Measurements from ENCODE around the gene PPP1R9A.

Gene PPP1R9A

DNA sequence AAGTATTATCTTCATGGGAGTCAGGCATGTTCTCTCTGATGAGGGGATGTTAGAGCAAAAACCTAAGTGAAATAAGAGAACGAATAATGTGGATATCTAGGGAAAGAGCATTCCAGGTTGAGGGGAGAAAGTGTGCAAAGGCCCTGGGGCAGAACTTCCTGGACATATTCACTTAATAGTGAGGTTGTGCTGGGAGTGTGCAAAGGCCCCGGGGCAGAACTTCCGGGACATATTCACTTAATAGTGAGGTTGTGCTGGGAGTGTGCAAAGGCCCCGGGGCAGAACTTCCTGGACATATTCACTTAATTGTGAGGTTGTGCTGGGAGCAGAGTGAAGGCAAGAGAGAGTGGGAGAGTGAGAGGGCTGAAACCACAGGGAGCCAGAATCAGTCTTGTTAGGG lies 405.2 kb downstream of the PPP1R9A start:
- DNase-seq (ENCODE audit: low read depth in 2 of 2, low spot score in 1 of 2), result no peak

- DNase-seq (ENCODE audit: low read depth in 2 of 2, low spot score in 1 of 2), result no peak
Observed at GRCh38 chr7:95316588-95316987, 409.2 kb downstream of the PPP1R9A start.

DNA sequence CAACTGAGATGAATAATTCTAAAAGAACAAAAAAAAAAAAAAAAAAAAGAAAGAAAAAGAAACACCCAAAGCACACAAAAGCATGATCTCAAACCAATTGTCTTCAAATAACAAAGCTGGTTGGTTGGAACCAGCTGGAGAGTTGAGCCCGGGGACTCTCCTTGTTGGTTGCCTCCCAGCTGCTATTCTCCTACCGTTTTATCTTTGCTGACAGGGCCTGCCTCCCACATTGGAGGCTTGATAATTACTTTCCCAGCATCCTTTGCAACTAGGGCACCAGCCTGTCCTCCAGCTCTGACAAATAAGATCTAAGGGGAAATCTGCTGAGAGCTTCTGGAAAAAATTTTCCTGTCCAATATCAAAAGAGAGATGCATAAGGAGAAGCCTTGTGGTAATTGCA lies 410.2 kb downstream of the PPP1R9A start:
- no peak for DNase-seq (ENCODE audit: low read depth in 2 of 2, low spot score in 1 of 2)

DNA sequence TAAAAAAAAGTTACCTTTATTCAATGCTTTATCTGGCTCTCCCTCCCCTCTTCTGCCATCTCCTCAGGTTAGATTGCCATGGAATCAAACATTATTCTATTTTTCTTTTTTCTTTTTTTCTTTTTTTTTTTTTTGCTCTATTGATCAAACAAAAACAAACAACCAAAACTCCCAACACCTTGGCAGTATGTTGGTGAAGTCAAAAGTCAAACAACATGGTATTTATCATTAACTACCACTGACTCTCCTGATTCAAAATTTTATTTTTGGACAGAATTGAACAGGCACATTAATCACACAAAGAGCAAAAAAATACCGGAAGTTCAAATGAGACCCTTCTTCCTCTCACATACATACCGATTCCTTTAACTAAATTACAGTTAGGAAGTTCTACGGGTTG lies 410.6 kb downstream of the PPP1R9A start:
- DNase-seq (ENCODE audit: low read depth in 2 of 2, low spot score in 1 of 2), result no peak

DNA sequence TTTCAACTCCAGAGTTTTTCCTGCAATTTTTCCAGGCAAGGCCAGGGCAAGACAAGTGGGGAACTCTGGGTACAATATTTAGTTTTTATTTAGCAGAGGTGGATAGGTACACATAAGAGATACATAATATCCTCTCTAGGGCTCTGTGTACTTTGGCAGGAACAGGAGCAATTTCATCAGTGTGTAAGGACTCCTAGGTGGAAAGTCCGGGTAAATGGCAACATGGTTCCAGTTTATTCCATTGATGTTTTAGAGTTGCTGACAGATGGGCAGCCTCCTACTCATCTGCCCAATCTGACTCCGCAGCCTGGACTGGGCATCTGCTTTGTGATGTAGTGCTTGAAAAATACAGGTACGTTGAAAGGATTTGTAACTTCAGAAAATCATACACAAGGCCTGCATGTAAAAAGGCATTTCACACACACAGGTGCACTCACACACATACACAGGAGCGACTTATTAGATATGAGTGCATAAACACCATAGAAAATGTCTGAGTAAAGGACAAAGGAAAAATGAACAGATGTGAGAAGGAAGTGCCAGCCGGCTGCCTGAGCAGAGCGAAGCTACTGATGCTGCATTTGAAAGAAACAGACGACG lies 411.2 kb downstream of the PPP1R9A start:
- DNase-seq (ENCODE audit: low read depth in 2 of 2, low spot score in 1 of 2), result no peak

DNA sequence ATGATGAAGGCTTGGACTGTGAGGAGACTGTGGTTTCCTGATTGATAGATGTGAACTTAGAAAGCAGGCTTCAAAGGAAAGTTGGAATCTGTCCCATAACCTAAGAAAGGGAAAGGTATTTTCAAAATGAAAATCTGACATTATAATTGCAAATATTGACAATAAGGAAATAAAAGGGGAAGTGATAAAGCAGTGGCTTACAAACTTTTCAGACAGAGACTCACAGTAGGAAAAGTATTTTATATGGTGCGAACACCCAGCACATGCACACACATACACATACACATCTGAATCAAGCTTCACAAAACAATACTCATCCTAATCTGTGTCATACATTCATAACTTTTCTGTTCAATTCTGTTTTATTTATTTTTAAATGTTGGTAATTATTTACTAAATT lies 412.2 kb downstream of the PPP1R9A start:
- no peak for DNase-seq (ENCODE audit: low read depth in 2 of 2, low spot score in 1 of 2)

- DNase-seq (ENCODE audit: low read depth in 2 of 2, low spot score in 1 of 2), result no peak
Observed at GRCh38 chr7:95320651-95321050, 413.3 kb downstream of the PPP1R9A start.

- DNase-seq (ENCODE audit: low read depth in 2 of 2, low spot score in 1 of 2), result no peak
Observed at GRCh38 chr7:95321720-95322119, 414.3 kb downstream of the PPP1R9A start.

- no peak for DNase-seq (ENCODE audit: low read depth in 2 of 2, low spot score in 1 of 2)
Observed at GRCh38 chr7:95322396-95322795, 415.0 kb downstream of the PPP1R9A start.

DNA sequence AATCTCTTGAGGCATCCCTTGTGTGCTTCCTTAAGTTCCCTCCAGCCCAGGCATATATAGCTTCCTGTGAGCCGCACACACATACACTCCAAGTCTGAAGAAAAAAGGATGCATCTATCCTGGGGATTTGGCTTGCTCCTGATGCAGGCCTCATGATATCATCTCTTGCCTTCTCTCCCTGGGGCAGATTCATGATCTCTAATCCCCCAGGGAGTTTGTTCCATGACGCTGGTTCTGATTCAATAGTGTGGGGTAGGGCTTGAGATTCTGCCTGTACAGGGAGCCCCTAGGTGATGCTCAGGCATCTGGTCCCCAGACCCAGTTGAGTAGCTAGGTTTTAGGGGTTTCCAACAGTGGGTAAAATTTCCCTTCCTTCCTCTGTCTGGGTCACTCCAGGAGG lies 415.5 kb downstream of the PPP1R9A start:
- DNase-seq (ENCODE audit: low read depth in 2 of 2, low spot score in 1 of 2), result no peak

DNA sequence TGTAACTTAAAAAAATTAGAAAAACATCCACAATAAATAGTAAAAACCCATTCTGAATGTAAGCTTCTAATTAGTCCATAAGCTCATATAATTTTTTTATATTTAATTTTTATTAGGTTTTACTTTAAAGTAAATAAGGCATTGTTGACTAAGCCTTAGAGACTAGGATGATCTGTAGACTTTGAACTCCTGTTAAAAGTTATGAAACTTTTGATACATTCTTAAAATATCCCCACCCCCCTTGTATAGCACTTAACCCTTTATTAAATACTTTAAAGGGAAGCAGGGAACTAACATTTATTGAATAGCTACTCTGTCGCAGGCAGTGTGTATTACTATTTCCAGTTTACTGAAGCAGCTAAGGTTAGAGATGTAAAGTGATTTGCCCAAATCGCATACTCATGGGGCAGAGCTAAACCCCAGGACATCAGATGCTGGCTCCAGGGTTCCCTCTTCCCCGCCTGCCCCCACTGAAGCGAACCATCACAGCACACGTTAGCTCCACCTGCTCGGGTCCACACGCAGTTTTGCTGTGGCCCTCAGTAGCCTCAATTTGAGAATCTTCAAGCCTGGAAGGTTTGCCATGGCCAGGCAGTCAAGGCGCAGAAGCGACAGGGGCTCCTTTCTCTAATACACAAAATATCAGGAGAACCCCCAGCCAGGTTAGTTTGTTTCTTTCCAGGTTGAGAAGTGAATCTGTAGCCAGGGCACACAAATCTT lies 416.2 kb downstream of the PPP1R9A start:
- no peak for DNase-seq (ENCODE audit: low read depth in 2 of 2, low spot score in 1 of 2)

DNA sequence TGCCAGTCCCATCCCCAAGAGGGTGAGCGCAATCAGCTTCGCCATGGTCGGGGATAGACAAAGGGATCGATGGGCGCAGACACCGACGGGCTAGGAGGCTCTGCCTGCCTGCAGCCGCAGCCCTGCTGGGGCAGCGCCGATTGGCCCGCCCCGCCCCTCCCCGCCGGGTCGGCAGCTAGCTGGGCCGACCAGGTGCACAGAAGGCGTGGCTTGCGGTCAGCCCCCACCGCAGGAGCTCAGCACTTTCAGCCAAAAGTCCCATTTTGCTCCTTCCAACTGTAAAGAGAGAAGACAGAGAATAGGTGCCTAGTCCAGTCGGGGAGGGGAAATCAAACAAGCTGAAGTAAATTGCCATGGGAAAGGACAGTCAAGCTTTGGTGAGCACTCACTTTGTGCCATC lies 417.0 kb downstream of the PPP1R9A start, which contains the start of gene PON1:
Gene PON1 (minus strand): TSS at position 102 of the 400 bp plus-strand sequence. CDS start 57 bp downstream, at position 45.
- DNase-seq (ENCODE audit: low read depth in 2 of 2, low spot score in 1 of 2), result no peak

DNA sequence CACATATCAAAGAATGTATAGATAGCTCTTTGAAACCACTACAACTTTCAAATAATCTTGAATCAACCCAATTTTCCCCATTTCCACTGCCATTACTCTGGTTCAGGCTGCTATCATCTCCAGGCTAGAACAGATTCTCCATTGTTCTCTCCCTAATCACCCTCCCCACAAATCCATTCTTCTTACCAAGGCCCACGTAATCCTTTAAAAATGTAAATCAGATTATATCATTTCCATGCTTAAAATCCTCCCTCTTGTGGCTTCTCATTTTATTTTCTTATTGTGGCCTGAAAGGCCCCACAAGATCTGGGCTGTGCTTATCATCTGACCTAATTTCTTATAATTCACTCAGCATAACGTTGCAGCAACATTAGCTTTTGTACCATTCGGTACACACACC lies 420.0 kb downstream of the PPP1R9A start:
- DNase-seq (ENCODE audit: low read depth in 2 of 2, low spot score in 1 of 2), result no peak

GRCh38 chr7:95330204-95330960 lies 423.0 kb downstream of the PPP1R9A start:
- DNase-seq (ENCODE audit: low read depth in 2 of 2, low spot score in 1 of 2), result no peak

DNA sequence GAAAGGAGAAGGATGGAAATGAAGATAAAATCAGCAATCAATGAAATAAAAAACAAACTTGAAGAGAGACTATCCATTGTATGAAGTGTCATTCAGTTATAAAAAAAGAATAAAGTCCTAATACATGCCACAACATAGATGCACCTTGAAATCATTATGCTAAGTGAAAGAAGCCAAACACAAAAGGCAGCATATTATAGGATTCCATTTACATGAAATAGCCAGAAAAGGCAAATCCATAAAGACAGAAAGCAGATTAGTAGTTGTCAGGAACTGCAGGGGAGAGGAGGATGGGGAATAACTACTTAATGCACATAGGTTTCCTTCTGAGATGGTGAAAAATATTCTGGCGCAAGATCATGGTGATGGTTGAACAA lies 423.6 kb downstream of the PPP1R9A start:
- DNase-seq (ENCODE audit: low read depth in 2 of 2, low spot score in 1 of 2), result no peak

DNA sequence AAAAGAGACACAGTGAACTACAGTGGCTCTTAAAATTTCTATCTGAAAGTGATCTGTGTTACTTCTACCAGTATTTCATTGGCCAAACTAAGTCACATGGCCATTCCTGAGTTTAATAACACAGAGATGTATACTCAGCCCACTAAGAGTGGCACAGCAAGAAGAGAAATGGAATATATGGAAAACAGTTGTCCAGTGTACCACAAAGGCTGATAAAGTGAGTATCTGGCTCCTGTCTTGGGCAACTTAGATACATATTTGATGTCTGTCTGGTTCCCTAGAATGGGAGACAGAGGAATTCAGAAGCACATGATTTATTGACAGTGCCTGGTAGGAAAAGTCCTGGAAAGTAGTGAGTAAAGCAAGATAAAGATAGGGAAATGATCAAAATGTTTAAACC lies 427.1 kb downstream of the PPP1R9A start:
- no peak for DNase-seq (ENCODE audit: low read depth in 2 of 2, low spot score in 1 of 2)

DNA sequence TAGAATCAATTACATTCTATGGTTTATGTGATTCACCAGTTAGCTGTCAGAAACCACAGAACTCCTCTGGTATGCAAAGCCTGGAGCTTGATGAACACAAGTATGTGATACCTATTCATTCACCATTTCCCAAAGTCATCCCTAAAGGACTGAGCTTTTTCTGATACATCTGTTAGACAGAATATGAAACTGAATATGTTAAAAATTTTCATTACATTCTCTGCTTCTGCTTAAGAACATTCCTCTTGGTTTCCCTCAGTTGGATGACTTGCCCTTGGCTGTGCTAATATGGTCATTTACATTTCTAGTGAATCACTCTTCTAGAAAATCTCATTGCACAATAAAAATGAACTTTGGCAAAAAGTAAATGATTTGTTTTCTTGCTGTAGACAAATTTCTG lies 427.7 kb downstream of the PPP1R9A start:
- no peak for DNase-seq (ENCODE audit: low read depth in 2 of 2, low spot score in 1 of 2)

DNA sequence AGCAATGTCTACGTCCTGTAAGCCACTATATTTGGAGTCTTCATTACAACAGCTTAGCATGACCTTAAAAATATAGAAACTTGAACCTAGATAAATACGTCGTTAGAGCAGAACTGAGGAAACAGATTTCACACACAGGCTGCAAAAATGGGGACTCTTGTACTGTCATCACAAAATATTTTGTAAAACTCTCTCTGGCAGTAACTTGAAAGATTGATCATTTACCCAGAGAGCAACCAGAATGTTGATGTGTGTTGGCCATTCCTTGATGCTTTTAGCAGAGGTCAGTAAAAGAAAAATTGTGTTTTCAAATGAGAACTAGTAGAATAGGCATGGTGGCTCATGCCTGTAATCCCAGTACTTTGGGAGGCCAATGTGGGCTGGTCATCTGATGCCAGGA lies 431.4 kb downstream of the PPP1R9A start:
- DNase-seq (ENCODE audit: low read depth in 2 of 2, low spot score in 1 of 2), result no peak

- no peak for DNase-seq (ENCODE audit: low read depth in 2 of 2, low spot score in 1 of 2)
Observed at GRCh38 chr7:95340491-95340890, 433.1 kb downstream of the PPP1R9A start.

- DNase-seq (ENCODE audit: low read depth in 2 of 2, low spot score in 1 of 2), result no peak
Observed at GRCh38 chr7:95342029-95342428, 434.6 kb downstream of the PPP1R9A start.

DNA sequence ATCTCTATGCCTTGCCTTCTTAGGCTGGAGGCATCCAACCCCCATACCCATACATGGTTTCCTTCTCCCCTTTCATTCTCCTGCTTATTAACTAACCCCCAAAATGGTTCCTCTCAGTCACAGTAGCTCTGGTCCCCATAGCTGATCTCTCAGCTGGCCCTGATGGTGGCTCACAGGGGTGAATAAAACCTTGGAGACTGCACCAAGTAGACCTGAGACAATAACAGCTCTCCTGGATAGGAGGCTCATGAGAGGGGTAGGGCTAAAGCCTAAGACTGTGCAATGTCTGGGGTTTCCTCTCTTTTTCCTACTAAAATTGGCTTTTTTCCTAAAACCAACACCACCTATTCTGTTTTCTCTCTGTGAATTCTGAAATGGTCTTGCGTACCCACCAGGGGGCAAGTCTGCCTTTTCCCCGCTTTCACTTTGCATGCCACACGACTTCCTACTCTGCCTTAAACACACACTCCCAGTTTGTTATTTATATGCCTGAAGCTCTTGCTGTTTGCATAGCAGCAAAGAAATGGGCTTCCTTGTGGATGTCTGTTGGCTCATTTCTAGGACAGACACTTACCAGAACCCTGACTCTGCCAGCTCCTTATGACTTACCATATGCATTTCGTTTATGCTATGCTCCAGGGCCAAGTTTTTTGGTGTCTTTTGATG lies 435.4 kb downstream of the PPP1R9A start:
- no peak for DNase-seq (ENCODE audit: low read depth in 2 of 2, low spot score in 1 of 2)
